CD14-positive monocyte (primary cell): ENCODE data around the gene FAM229B. TPM values are rescaled to one million over a fixed set of nuclear protein-coding genes. Genes with fewer than 3 reads are reported as not detected.

Experiments used
- DNase-seq, 3 donors: peaks; one replicate each; pipeline ENCODE4 v3.0.0-alpha.2; 2011 to 2022
- H2AFZ ChIP-seq: 2 replicates; pipeline ENCODE4 v1.6.0; 2012; ENCODE audit warnings: mild to moderate bottlenecking, low read depth, low read length, inconsistent platforms; ENCODE audit not compliant: insufficient read depth, poor library complexity, severe bottlenecking
- H3K27ac ChIP-seq, 2 donors: 1 replicate in 1 of 2; 2 replicates in 1 of 2; pipeline ENCODE4 v1.5.1; 2012 to 2013; ENCODE audit warnings: low read length in 2 of 2, control low read depth in 1 of 2, inconsistent platforms in 1 of 2, low read depth in 1 of 2, mild to moderate bottlenecking in 1 of 2
- H3K27me3 ChIP-seq, 2 donors: one replicate each; pipeline versions ENCODE4 v1.6.0 to v1.6.1; 2011 to 2013; ENCODE audit warnings: low read length in 2 of 2; ENCODE audit not compliant: control insufficient read depth in 2 of 2, insufficient read depth in 2 of 2
- H3K36me3 ChIP-seq, 2 donors: replicated peaks in 1 of 2; 1 replicate in 1 of 2; 2 replicates in 1 of 2; pipeline versions ENCODE4 v1.5.1 to v1.6.1; 2012 to 2013; ENCODE audit warnings: low read length in 2 of 2, control low read depth in 1 of 2, inconsistent platforms in 1 of 2, mild to moderate bottlenecking in 1 of 2; ENCODE audit not compliant: insufficient read depth in 2 of 2, control insufficient read depth in 1 of 2
- H3K4me1 ChIP-seq, 2 donors: 1 replicate in 1 of 2; 2 replicates in 1 of 2; pipeline versions ENCODE4 v1.5.1 to v1.6.1; 2012 to 2013; ENCODE audit warnings: low read length in 2 of 2, control low read depth in 1 of 2, inconsistent platforms in 1 of 2, mild to moderate bottlenecking in 1 of 2, moderate library complexity in 1 of 2; ENCODE audit not compliant: insufficient read depth in 2 of 2, control insufficient read depth in 1 of 2
- H3K4me2 ChIP-seq: replicated peaks from 2 replicates; pipeline ENCODE3; 2012; ENCODE audit warnings: low read length, moderate library complexity, mild to moderate bottlenecking; ENCODE audit not compliant: poor library complexity, severe bottlenecking; ENCODE audit errors: extremely low read depth
- H3K4me3 ChIP-seq, 3 experiments: fragments of 200-600 bp in 1 of 3; sonication (generic) in 1 of 3; replicated peaks in 1 of 3; 1 replicate in 2 of 3; 2 replicates in 1 of 3; pipeline ENCODE4 v1.5.1; 2011 to 2013; ENCODE audit warnings: low read length in 3 of 3, mild to moderate bottlenecking in 3 of 3, control low read depth in 2 of 3, low read depth in 2 of 3, inconsistent platforms in 1 of 3, moderate library complexity in 1 of 3
- H3K79me2 ChIP-seq: 2 replicates; pipeline ENCODE4 v1.6.0; 2012; ENCODE audit warnings: mild to moderate bottlenecking, control low read depth, inconsistent platforms, low read length, moderate library complexity; ENCODE audit not compliant: insufficient read depth
- H3K9ac ChIP-seq: 2 replicates; pipeline ENCODE4 v1.6.0; 2017; ENCODE audit warnings: low read length, mild to moderate bottlenecking; ENCODE audit not compliant: insufficient read depth, poor library complexity, severe bottlenecking
- H3K9me3 ChIP-seq, 2 donors: replicated peaks in 1 of 2; 1 replicate in 1 of 2; 2 replicates in 1 of 2; pipeline versions ENCODE4 v1.5.1 to v1.6.1; 2012 to 2013; ENCODE audit warnings: low read length in 2 of 2, control low read depth in 1 of 2; ENCODE audit not compliant: control insufficient read depth in 1 of 2, insufficient read depth in 1 of 2
- H4K20me1 ChIP-seq: 2 replicates; pipeline ENCODE4 v1.6.0; 2012; ENCODE audit warnings: mild to moderate bottlenecking, low read length, control low read depth, moderate library complexity; ENCODE audit not compliant: insufficient read depth
- H3K27ac Mint-ChIP-seq, 7 donors: one replicate each; pipeline ENCODE4 v1.8.0; 2020; ENCODE audit warnings: mild to moderate bottlenecking in 7 of 7, mixed read lengths in 7 of 7, moderate library complexity in 6 of 7, inconsistent platforms in 2 of 7
- H3K27me3 Mint-ChIP-seq, 3 donors: one replicate each; pipeline ENCODE4 v1.8.0; 2021 to 2022; ENCODE audit warnings: low read depth in 3 of 3, mild to moderate bottlenecking in 3 of 3, mixed read lengths in 3 of 3, moderate library complexity in 3 of 3, inconsistent platforms in 1 of 3
- H3K36me3 Mint-ChIP-seq, 2 donors: one replicate each; pipeline ENCODE4 v1.8.0; 2020; ENCODE audit warnings: mixed read lengths in 2 of 2, inconsistent platforms in 1 of 2, mild to moderate bottlenecking in 1 of 2
- H3K4me1 Mint-ChIP-seq: one replicate; pipeline ENCODE4 v1.8.0; 2020; ENCODE audit warnings: mild to moderate bottlenecking, mixed read lengths
- H3K4me3 Mint-ChIP-seq, 2 donors: one replicate each; pipeline ENCODE4 v1.8.0; 2020; ENCODE audit warnings: mild to moderate bottlenecking in 2 of 2, mixed read lengths in 2 of 2, moderate library complexity in 1 of 2
- H3K9me3 Mint-ChIP-seq, 7 donors: one replicate each; pipeline ENCODE4 v1.8.0; 2020 to 2022; ENCODE audit warnings: mixed read lengths in 7 of 7, mild to moderate bottlenecking in 6 of 7, moderate library complexity in 6 of 7, inconsistent platforms in 2 of 7
- CTCF ChIP-seq: fragments of 200-600 bp; IDR thresholded peaks from one replicate; pipeline ENCODE4 v1.8.0; 2022; ENCODE audit warnings: antibody characterized with exemption, mild to moderate bottlenecking
- WGBS: methylation state at CpG from one replicate; pipeline ENCODE4 v1.1.5; 2013; ENCODE audit warnings: missing lambda C conversion rate; ENCODE audit not compliant: insufficient coverage; 5-methylcytosine and 5-hydroxymethylcytosine counted together
- intact Hi-C, 2 donors: fragments of 100-400 bp; cut with micrococcal nuclease; formaldehyde crosslinking; loops; one replicate each; pipeline versions ENCODE4 v1.15.0 to v1.15.1; 2023
- polyA plus RNA-seq, 3 donors: library from polyadenylated mRNA; depleted of rRNA in 1 of 3; unstranded in 2 of 3; stranded (reverse) in 1 of 3; fragments of 300-500 nt in 2 of 3; fragments of >200 nt in 1 of 3; fragmentation: Illumina TruSeq in 2 of 3; gene quantifications; 1 replicate in 2 of 3; 2 replicates in 1 of 3; pipeline ENCODE4 v1.2.3, GENCODE V29; 2012 to 2021

Gene FAM229B
- polyA plus RNA-seq, 3 donors, result 0.03 to 0.64 TPM; not detected in 1

GRCh38 chr6:112087916-112088315, 525 bp downstream of the FAM229B start:
- H3K27ac ChIP-seq, result peak overlapping the region in 1 of 2 donors; percentile 76
- peak overlapping the region; percentile 87 to 97 (median 92) for H3K4me3 ChIP-seq
- peaks cover 9 to 12% of the 10 kb centered on the region in 2 donors for H3K4me1 ChIP-seq
- Mint-ChIP-seq H3K27me3 (peaks cover 0 to 4% (median 3%) of the 10 kb centered on the region in 3 donors), H3K4me3 (no peak overlapping the region), H3K9me3 (no peaks in the 10 kb centered on the region), H3K36me3 (no peaks in the 10 kb centered on the region), H3K27ac (no peak overlapping the region), H3K4me1 (peaks cover 4% of the 10 kb centered on the region)
- no peaks in the 10 kb centered on the region for H3K36me3 ChIP-seq
- WGBS, result 72% methylated on average over 2 of the region's 7 CpGs
- H3K9ac ChIP-seq, result peak overlapping the region; percentile 73
- H2AFZ ChIP-seq, result peak overlapping the region; percentile 91
- H4K20me1 ChIP-seq, result no peaks in the 10 kb centered on the region
- intact Hi-C loops, result loop anchor here (5.0 to 10.0 kb wide), 2 partner anchors 74 to 77 kb away; no protein-coding TSS in a partner anchor
- TF ChIP-seq CTCF, result no peak
- no peak for DNase-seq
- H3K27me3 ChIP-seq, result no peaks in the 10 kb centered on the region
- peak overlapping the region; percentile 82 for H3K4me2 ChIP-seq
- no peaks in the 10 kb centered on the region for H3K9me3 ChIP-seq
- no peaks in the 10 kb centered on the region for H3K79me2 ChIP-seq

GRCh38 chr6:112096901-112097300, 9.5 kb downstream of the FAM229B start:
- H3K9me3 Mint-ChIP-seq, result no peaks in the 10 kb centered on the region
- Histone ChIP-seq H3K27ac (no peak overlapping the region), H3K79me2 (no peaks in the 10 kb centered on the region), H3K4me3 (no peak overlapping the region), H3K27me3 (no peaks in the 10 kb centered on the region), H3K9ac (no peak overlapping the region), H3K4me2 (no peak overlapping the region), H3K36me3 (no peaks in the 10 kb centered on the region), H2AFZ (no peak overlapping the region), H4K20me1 (no peaks in the 10 kb centered on the region), H3K4me1 (no peaks in the 10 kb centered on the region), H3K9me3 (no peaks in the 10 kb centered on the region)
- H3K4me1 Mint-ChIP-seq, result no peaks in the 10 kb centered on the region
- no peaks in the 10 kb centered on the region for H3K36me3 Mint-ChIP-seq
- TF ChIP-seq CTCF, result no peak
- 100% methylated on average over 2 of the region's 2 CpGs for WGBS
- no peak overlapping the region for H3K27ac Mint-ChIP-seq
- H3K27me3 Mint-ChIP-seq, result no peaks in the 10 kb centered on the region
- intact Hi-C loops, result no loop called here
- no peak for DNase-seq
- H3K4me3 Mint-ChIP-seq, result no peak overlapping the region
